ENCODE data around the gene SNX32. TPM values are rescaled to one million over a fixed set of nuclear protein-coding genes. Genes with fewer than 3 reads are reported as not detected.

Gene SNX32
- total RNA-seq, 2 experiments from 2014 or later: 2.9 to 3.0 TPM

DNA sequence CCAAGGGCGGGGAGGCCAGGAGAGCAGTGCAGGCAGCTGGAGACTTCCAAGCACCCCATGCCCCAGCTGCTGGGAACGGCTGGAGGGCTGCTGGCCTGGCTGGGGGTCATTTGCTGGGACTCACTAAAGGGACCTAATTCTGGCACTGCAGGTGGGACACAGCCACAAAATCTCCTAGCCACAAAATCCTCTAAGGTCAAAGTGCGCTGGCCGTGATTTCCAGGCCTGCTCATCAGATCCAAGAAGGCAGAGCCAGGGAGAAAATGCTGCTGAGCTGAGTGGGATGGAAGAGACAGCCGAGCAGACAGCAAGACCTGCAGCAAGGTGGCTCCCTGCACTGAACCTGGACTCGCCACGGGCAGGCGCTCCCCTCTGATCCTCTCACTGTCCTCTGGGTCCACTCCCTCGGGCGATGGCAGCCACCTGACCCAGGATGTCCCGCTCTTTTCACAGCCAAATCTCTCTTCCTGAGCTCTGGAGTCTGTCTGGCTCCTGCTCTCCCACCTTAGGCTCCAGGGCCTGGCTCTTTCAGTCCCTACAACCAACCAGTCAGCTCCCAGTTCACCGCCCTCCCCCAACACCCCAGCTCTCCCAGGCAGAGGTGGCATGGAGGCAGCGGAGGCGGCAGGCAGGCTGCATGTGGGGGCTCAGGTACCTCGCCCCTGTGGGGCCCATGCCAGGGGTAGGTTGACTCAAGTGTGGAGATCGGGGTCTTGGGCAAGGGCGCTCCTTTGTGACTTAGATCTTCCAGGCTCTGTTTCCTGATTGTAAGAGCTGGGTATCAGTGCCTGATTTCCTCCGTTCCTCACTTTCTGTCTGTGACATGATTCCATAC, 32.4 kb upstream of the SNX32 start:
- H3K4me1 Mint-ChIP-seq: no peaks in the 10 kb centered on the region
- no peaks in the 10 kb centered on the region for H3K9me3 Mint-ChIP-seq (ENCODE audit: low read depth)
- H3K36me3 Mint-ChIP-seq (ENCODE audit: low read depth): no peaks in the 10 kb centered on the region
- ChIA-PET CTCF (interaction anchor here (1.1 kb wide), 1 partner anchor 57 kb away, joined by 3 read pairs; no protein-coding TSS in a partner anchor), POLR2A (interaction anchor here (0.6 kb wide), 1 partner anchor 170 kb away, joined by 3 read pairs; no protein-coding TSS in a partner anchor)
- ATAC-seq: no peak
- no peak overlapping the region for H3K27ac Mint-ChIP-seq
- no peak for DNase-seq
- peaks cover 21% of the 10 kb centered on the region for H3K27me3 Mint-ChIP-seq
- H3K4me3 Mint-ChIP-seq: no peak overlapping the region
- intact Hi-C loops (cut with DNase I, micrococcal nuclease): no loop called here

GRCh38 chr11:65802841-65803240, 30.9 kb upstream of the SNX32 start:
- POLR2A ChIA-PET: no interaction called here
- Mint-ChIP-seq H3K36me3 (ENCODE audit: low read depth) (no peaks in the 10 kb centered on the region), H3K4me1 (no peaks in the 10 kb centered on the region), H3K9me3 (ENCODE audit: low read depth) (no peaks in the 10 kb centered on the region), H3K4me3 (no peak overlapping the region), H3K27ac (no peak overlapping the region), H3K27me3 (peaks cover 19% of the 10 kb centered on the region)
- intact Hi-C loops (cut with DNase I, micrococcal nuclease): no loop called here
- CTCF ChIA-PET: no interaction called here
- no peak for ATAC-seq
- DNase-seq: no peak

- ChIA-PET POLR2A (no interaction called here), CTCF (interaction anchor here (0.6 to 1.0 kb wide), 2 partner anchors 81 to 343 kb away, joined by 4 to 6 read pairs; no protein-coding TSS in a partner anchor)
- DNase-seq: no peak
- Mint-ChIP-seq H3K36me3 (ENCODE audit: low read depth) (no peaks in the 10 kb centered on the region), H3K4me1 (no peaks in the 10 kb centered on the region), H3K27ac (no peak overlapping the region), H3K9me3 (ENCODE audit: low read depth) (no peaks in the 10 kb centered on the region), H3K27me3 (peaks cover 19% of the 10 kb centered on the region), H3K4me3 (no peak overlapping the region)
- intact Hi-C loops (cut with DNase I, micrococcal nuclease): no loop called here
- no peak for ATAC-seq
Measured at GRCh38 chr11:65803797-65804492, 29.8 kb upstream of the SNX32 start.

DNA sequence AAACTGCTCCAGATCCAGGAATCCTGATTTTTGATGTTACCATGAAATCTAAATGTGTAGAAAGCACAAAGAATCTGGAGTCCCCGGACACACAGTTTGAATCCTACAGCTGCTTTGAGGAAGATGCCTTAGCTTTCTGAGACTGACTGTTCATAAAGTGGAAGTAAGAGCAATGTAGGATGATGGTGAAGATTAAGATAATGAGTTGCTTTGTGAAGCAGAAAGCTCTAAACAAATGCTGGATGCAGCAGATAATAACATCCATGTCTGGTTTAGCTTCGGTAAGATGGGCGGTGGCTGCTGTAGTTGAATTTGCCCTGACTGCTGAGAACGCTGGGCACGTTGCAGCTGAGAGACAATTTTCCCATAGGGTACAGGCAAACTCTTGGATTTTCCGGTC, 26.8 kb upstream of the SNX32 start:
- H3K4me1 Mint-ChIP-seq: no peaks in the 10 kb centered on the region
- CTCF ChIA-PET: interaction anchor here (0.7 to 1.5 kb wide), 3 partner anchors 10 to 1634 kb away, joined by 3 to 6 read pairs (median 3); no protein-coding TSS in a partner anchor
- no peak overlapping the region for H3K4me3 Mint-ChIP-seq
- no peak overlapping the region for H3K27ac Mint-ChIP-seq
- H3K9me3 Mint-ChIP-seq (ENCODE audit: low read depth): no peaks in the 10 kb centered on the region
- no peak for ATAC-seq
- POLR2A ChIA-PET: no interaction called here
- H3K36me3 Mint-ChIP-seq (ENCODE audit: low read depth): no peaks in the 10 kb centered on the region
- peaks cover 12% of the 10 kb centered on the region for H3K27me3 Mint-ChIP-seq
- DNase-seq: no peak
- intact Hi-C loops (cut with DNase I, micrococcal nuclease): no loop called here

- CTCF ChIA-PET: interaction anchor here (0.6 kb wide), 1 partner anchor 33 kb away, joined by 4 read pairs; no protein-coding TSS in a partner anchor
- ATAC-seq: no peak
- no peak for DNase-seq
- H3K4me1 Mint-ChIP-seq: no peaks in the 10 kb centered on the region
- intact Hi-C loops (cut with DNase I, micrococcal nuclease): no loop called here
- POLR2A ChIA-PET: no interaction called here
- H3K9me3 Mint-ChIP-seq (ENCODE audit: low read depth): no peaks in the 10 kb centered on the region
- no peaks in the 10 kb centered on the region for H3K36me3 Mint-ChIP-seq (ENCODE audit: low read depth)
- H3K4me3 Mint-ChIP-seq: no peak overlapping the region
- H3K27ac Mint-ChIP-seq: no peak overlapping the region
- H3K27me3 Mint-ChIP-seq: peaks cover 6% of the 10 kb centered on the region
Measured at GRCh38 chr11:65808744-65809341, 24.9 kb upstream of the SNX32 start.

- no peak overlapping the region for H3K27ac Mint-ChIP-seq
- H3K9me3 Mint-ChIP-seq (ENCODE audit: low read depth): no peaks in the 10 kb centered on the region
- peaks cover 5% of the 10 kb centered on the region for H3K27me3 Mint-ChIP-seq
- ChIA-PET POLR2A (no interaction called here), CTCF (interaction anchor here (0.6 to 0.8 kb wide), 2 partner anchors 24 to 34 kb away, joined by 3 to 4 read pairs; partner anchors contain the start of gene SNX32)
- DNase-seq (no peak), ATAC-seq (no peak)
- intact Hi-C loops (cut with DNase I, micrococcal nuclease): no loop called here
- H3K36me3 Mint-ChIP-seq (ENCODE audit: low read depth): no peaks in the 10 kb centered on the region
- H3K4me1 Mint-ChIP-seq: no peaks in the 10 kb centered on the region
- no peak overlapping the region for H3K4me3 Mint-ChIP-seq
Measured at GRCh38 chr11:65809496-65809895, 24.3 kb upstream of the SNX32 start.

- CTCF ChIA-PET: interaction anchor here (0.8 kb wide), 1 partner anchor 23 kb away, joined by 3 read pairs; the partner anchor contains the start of gene SNX32
- H3K9me3 Mint-ChIP-seq (ENCODE audit: low read depth): no peaks in the 10 kb centered on the region
- H3K27me3 Mint-ChIP-seq: peaks cover 4% of the 10 kb centered on the region
- peak; percentile 86 for ATAC-seq
- DNase-seq: no peak
- intact Hi-C loops (cut with DNase I, micrococcal nuclease): loop anchor here in 1 of 2 experiments (10.0 kb wide), 1 partner anchor 45 kb away; no protein-coding TSS in a partner anchor
- no peaks in the 10 kb centered on the region for H3K36me3 Mint-ChIP-seq (ENCODE audit: low read depth)
- POLR2A ChIA-PET: no interaction called here
- no peak overlapping the region for H3K4me3 Mint-ChIP-seq
- no peak overlapping the region for H3K27ac Mint-ChIP-seq
- no peaks in the 10 kb centered on the region for H3K4me1 Mint-ChIP-seq
Measured at GRCh38 chr11:65810046-65810868, 23.5 kb upstream of the SNX32 start.

DNA sequence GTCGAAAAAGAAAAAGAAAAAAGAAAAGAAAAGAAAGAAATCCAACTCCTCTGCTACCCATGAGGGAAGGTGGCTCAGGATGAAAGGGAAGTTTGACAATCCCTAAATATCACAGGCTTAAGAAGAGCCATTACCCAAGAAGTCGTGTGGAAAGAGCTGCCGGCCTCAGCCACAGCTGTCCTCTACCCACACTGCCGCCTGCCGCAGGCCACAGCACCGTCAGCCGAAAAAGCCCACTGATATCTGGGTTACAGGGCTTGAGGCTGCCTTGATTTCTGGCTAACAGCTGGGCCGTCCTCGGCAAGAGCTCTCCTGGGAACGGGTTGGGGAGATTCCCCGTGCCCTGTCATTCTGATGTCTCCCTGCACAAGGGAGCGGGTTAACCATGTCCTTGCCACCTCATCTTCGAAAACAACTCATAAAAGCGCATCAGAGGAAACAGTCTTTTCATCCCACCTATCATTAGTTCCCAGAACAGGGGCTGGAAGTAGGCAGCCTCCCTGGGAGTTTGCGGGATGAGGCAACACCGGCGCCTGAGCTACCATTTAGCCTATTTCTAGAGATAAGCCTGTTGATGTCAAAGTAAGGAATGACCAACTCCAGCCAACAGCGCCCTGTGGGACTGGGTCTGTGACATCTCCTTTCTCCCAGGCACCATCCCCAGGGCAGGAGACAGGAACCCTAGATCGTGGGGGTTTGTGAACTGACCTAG, 21.8 kb upstream of the SNX32 start:
- no peak overlapping the region for H3K27ac Mint-ChIP-seq

GRCh38 chr11:65814131-65814985, 19.4 kb upstream of the SNX32 start:
- peak; percentile 18 for DNase-seq
- Mint-ChIP-seq H3K4me3 (no peak overlapping the region), H3K27ac (no peak overlapping the region), H3K9me3 (ENCODE audit: low read depth) (no peaks in the 10 kb centered on the region), H3K36me3 (ENCODE audit: low read depth) (no peaks in the 10 kb centered on the region), H3K27me3 (no peaks in the 10 kb centered on the region), H3K4me1 (peaks cover 14% of the 10 kb centered on the region)
- ChIA-PET POLR2A (no interaction called here), CTCF (interaction anchor here (1.8 to 8.2 kb wide), 2 partner anchors 33 to 103 kb away, joined by 5 to 74 read pairs; partner anchors contain the start of genes AP5B1 and KAT5)
- intact Hi-C loops (cut with DNase I, micrococcal nuclease): loop anchor here in 1 of 2 experiments (10.0 kb wide), 1 partner anchor 50 kb away; no protein-coding TSS in a partner anchor
- no peak for ATAC-seq

More for the DNA sequence above, 21.8 kb upstream of the SNX32 start:
- intact Hi-C loops (cut with DNase I, micrococcal nuclease): loop anchor here in 1 of 2 experiments (10.0 kb wide), 1 partner anchor 47 kb away; no protein-coding TSS in a partner anchor
- H3K4me3 Mint-ChIP-seq: no peak overlapping the region
- DNase-seq (no peak), ATAC-seq (no peak)
- POLR2A ChIA-PET: no interaction called here
- H3K4me1 Mint-ChIP-seq: peaks cover 3% of the 10 kb centered on the region
- H3K36me3 Mint-ChIP-seq (ENCODE audit: low read depth): no peaks in the 10 kb centered on the region
- H3K27me3 Mint-ChIP-seq: peaks cover 4% of the 10 kb centered on the region
- H3K9me3 Mint-ChIP-seq (ENCODE audit: low read depth): no peaks in the 10 kb centered on the region
- CTCF ChIA-PET: interaction anchor here (0.7 to 8.2 kb wide), 6 partner anchors 9 to 118 kb away, joined by 3 to 74 read pairs (median 4); partner anchors contain the start of genes AP5B1 and KAT5

Data from activated CD4-positive, alpha-beta T cell treated with anti-CD3 and anti-CD28 coated beads for 36 hours (primary cell).